HEK293T (cell line): ENCODE data around the gene NRP2.

Experiments
- ARNT ChIP-seq: fragments of 450-650 bp; IDR thresholded peaks from 2 replicates; pipeline ENCODE4 v1.6.1; 2017; ENCODE audit warnings: mild to moderate bottlenecking
- BHLHE40 ChIP-seq: fragments of 450-650 bp; IDR thresholded peaks from 2 replicates; pipeline ENCODE4 v1.6.1; 2016; ENCODE audit warnings: mild to moderate bottlenecking, moderate library complexity, borderline replicate concordance
- CTBP1 ChIP-seq: fragments of 450-650 bp; IDR thresholded peaks from 2 replicates; pipeline ENCODE4 v1.6.1; 2016; ENCODE audit warnings: borderline replicate concordance
- ELF4 ChIP-seq: fragments of 450-650 bp; IDR thresholded peaks from 2 replicates; pipeline ENCODE4 v1.6.1; 2017; ENCODE audit warnings: antibody characterized with exemption
- FOXA1 ChIP-seq: fragments of 450-650 bp; IDR thresholded peaks from 2 replicates; pipeline ENCODE4 v1.6.1; 2016; ENCODE audit warnings: mild to moderate bottlenecking
- FOXK2 ChIP-seq: fragments of 450-650 bp; IDR thresholded peaks from 2 replicates; pipeline ENCODE4 v1.6.1; 2016; ENCODE audit warnings: mild to moderate bottlenecking
- FOXM1 ChIP-seq: fragments of 450-650 bp; IDR thresholded peaks from 2 replicates; pipeline ENCODE4 v1.6.1; 2017; ENCODE audit warnings: mild to moderate bottlenecking, borderline replicate concordance
- L3MBTL2 ChIP-seq: fragments of 450-650 bp; conservative IDR thresholded peaks from 2 replicates; pipeline ENCODE4 v1.6.1; 2016; ENCODE audit warnings: mild to moderate bottlenecking
- LEF1 ChIP-seq: fragments of 450-650 bp; IDR thresholded peaks from 2 replicates; pipeline ENCODE4 v1.6.1; 2017; ENCODE audit warnings: mild to moderate bottlenecking, borderline replicate concordance
- NFRKB ChIP-seq: fragments of 450-650 bp; IDR thresholded peaks from 2 replicates; pipeline ENCODE4 v1.6.1; 2016; ENCODE audit warnings: mild to moderate bottlenecking, moderate library complexity
- SP1 ChIP-seq: fragments of 450-650 bp; IDR thresholded peaks from 2 replicates; pipeline ENCODE4 v1.6.1; 2017
- SUZ12 ChIP-seq: fragments of 450-650 bp; IDR thresholded peaks from 2 replicates; pipeline ENCODE4 v1.6.1; 2016; ENCODE audit warnings: mild to moderate bottlenecking
- TARDBP ChIP-seq: fragments of 450-650 bp; IDR thresholded peaks from 2 replicates; pipeline ENCODE4 v1.6.1; 2016
- ZNF384 ChIP-seq: fragments of 450-650 bp; IDR thresholded peaks from 2 replicates; pipeline ENCODE4 v1.6.1; 2016

DNA sequence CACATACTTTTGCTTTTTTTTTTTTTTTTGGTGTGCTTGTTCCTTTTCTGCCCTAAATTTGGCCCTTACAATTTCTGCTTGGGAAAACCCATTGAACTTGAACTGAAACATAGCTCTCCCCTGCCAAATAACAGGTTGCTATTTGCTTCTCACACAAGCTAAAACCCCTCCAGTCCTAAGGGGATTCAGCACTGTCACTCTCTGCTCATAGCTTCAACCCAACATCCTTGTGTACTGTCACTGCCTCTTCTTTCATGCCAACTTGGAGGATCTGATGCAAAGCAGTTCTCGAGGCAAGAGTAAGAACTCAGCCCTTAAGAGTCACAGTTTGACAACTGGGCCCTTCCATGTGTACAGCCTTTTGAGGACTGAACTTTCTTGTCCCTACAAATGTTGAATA, 30.6 kb upstream of the NRP2 start:
- no peak for TF ChIP-seq BHLHE40
- TF ChIP-seq ARNT, result no peak
- TF ChIP-seq ELF4, result no peak
- TF ChIP-seq SUZ12, result no peak
- no peak for TF ChIP-seq FOXK2
- TF ChIP-seq FOXM1, result no peak
- no peak for TF ChIP-seq SP1
- no peak for TF ChIP-seq CTBP1
- TF ChIP-seq ZNF384, result no peak
- no peak for TF ChIP-seq TARDBP
- TF ChIP-seq NFRKB, result no peak
- no peak for TF ChIP-seq FOXA1
- no peak for TF ChIP-seq LEF1
- no peak for TF ChIP-seq L3MBTL2
